HFF-Myc (cell line): ENCODE measurements around the gene CALR.
"Not testable (repeated sequence)": the region's sequence is repeated elsewhere in the genome, so short reads cannot be mapped to it uniquely, and the experiment has no call there.

Experiments
- DNase-seq: peaks from one replicate; pipeline ENCODE4 v3.0.0-alpha.2; 2011; ENCODE audit warnings: low read depth; ENCODE audit errors: extremely low read depth
- H3K4me3 ChIP-seq: replicated peaks from 2 replicates; pipeline ENCODE4 v1.5.1; 2011; ENCODE audit warnings: low read depth, mild to moderate bottlenecking, control low read depth, low read length
- TF ChIP-seq, protein P1 (sequence below): IDR thresholded peaks from 2 replicates; pipeline ENCODE4 v1.5.1; 2012; ENCODE audit warnings: mild to moderate bottlenecking, low read depth, low read length, control low read depth; ENCODE audit errors: missing control alignments

CALR gene

GRCh38 chr19:12948612-12949362 lies 10.4 kb downstream of the CALR start:
- H3K4me3 ChIP-seq, result no peak overlapping the region
- TF ChIP-seq, protein P1, sequence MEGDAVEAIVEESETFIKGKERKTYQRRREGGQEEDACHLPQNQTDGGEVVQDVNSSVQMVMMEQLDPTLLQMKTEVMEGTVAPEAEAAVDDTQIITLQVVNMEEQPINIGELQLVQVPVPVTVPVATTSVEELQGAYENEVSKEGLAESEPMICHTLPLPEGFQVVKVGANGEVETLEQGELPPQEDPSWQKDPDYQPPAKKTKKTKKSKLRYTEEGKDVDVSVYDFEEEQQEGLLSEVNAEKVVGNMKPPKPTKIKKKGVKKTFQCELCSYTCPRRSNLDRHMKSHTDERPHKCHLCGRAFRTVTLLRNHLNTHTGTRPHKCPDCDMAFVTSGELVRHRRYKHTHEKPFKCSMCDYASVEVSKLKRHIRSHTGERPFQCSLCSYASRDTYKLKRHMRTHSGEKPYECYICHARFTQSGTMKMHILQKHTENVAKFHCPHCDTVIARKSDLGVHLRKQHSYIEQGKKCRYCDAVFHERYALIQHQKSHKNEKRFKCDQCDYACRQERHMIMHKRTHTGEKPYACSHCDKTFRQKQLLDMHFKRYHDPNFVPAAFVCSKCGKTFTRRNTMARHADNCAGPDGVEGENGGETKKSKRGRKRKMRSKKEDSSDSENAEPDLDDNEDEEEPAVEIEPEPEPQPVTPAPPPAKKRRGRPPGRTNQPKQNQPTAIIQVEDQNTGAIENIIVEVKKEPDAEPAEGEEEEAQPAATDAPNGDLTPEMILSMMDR, result no peak
- DNase-seq, result no peak

DNA sequence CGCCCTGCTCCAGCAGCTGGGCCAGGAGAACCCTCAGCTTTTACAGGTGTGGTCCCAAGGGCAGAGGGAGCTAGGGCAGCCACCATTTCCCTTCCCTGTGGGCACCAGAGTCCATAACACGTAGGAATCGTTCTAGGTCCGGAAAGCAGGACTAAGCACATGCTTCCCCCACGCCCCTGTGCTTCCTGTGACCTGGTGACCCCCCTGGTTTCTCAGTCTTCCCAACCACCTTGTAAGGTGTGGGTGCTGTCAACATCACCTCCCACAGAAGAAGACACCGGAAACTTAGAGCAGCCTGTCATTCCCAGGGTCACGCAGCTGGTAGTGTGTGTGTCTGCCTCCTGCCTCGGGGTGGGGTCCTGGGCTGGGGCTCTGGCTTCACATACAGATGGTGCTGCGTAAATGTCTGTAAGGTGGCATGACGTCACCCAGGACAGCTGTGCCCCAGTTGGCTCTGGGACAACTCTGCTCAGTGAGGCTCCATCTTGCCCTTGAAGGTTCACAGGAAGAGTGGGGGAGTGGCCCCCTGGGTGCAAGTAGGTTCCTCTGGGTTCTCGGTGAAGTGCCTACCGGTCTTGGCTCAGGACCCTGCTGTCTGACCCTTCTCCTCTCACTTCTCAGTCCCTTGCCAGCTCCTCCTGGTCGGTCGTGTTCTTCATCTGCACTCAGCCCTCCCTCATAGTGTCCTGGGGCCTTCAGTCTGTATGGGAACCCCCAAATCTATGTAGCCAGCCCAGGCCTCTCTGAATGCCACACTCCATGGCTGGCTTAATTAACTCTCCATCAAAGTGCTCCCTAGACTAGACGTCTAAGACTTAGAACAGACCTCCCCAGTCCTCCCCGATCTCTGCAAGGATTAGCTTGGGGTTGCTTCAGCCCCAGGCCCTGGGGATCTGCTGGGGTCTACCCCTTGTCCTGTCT lies 11.2 kb downstream of the CALR start:
- TF ChIP-seq, protein P1, result no peak
- H3K4me3 ChIP-seq, result no peak overlapping the region
- no peak for DNase-seq

GRCh38 chr19:12952050-12952449 lies 13.6 kb downstream of the CALR start:
- not testable (repeated sequence) for H3K4me3 ChIP-seq, DNase-seq

GRCh38 chr19:12952488-12953137 lies 14.2 kb downstream of the CALR start:
- H3K4me3 ChIP-seq, result no peak overlapping the region
- DNase-seq, result no peak
- TF ChIP-seq, protein P1, result no peak

GRCh38 chr19:12953138-12953798 lies 14.9 kb downstream of the CALR start:
- DNase-seq, result no peak
- no peak overlapping the region for H3K4me3 ChIP-seq
- TF ChIP-seq, protein P1, result no peak

DNA sequence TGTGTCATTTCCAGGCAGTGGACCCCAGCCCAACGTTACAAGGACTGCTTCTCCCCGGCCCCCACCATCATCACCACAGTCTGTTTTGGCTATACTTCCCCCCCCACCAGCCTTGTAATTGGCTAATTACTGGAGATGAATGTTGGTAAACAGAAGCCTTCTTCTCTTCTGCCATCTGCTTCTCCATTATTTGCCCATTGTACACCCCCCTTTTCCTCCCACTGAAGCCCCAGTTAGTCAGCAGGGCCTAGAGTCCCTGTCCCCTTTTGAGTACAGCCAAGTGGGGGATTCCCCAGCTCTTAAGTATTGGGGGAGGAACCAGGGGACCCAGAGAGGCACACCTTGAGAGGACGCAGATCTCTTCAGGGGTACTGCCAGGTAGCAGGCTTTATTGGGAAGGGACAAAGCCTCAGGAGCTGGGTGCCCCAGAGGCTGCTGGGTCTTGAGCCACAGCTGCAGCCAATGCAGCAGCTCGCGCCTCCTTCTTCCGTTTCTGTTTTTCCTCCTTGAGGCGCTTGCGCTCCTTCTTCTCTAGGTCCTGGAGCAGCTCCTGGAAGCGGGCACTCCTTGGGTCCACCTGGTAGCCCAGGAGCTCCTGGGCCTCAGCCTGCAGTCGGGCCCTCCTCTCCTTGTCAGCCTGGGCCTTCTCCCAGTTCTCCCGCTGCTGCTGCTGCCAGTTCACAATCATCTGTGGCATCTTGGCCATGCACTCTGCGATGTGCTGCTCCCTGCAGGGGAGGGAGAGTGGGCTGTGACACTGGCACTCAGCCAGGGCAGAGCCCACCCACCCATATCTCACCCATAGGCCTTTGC lies 15.6 kb downstream of the CALR start:
- TF ChIP-seq, protein P1, result no peak
- no peak for DNase-seq
- no peak overlapping the region for H3K4me3 ChIP-seq
